Testis (tissue), 3 donors: Measurements from ENCODE around the gene PCNX1. TPM values are rescaled to one million over a fixed set of nuclear protein-coding genes. Genes with fewer than 3 reads are reported as not detected.

Experiments
- DNase-seq: peaks from one replicate; pipeline ENCODE4 v3.0.0-alpha.2; 2019
- H3K27ac ChIP-seq, 2 donors: fragments of 200-600 bp; sonication (generic); one replicate each; pipeline ENCODE4 v1.5.1; 2019
- H3K27me3 ChIP-seq: fragments of 200-600 bp; sonication (generic); one replicate; pipeline ENCODE4 v1.5.1; 2019
- H3K36me3 ChIP-seq: fragments of 200-600 bp; sonication (generic); one replicate; pipeline ENCODE4 v1.5.1; 2017; ENCODE audit warnings: low read depth; ENCODE audit errors: missing control alignments
- H3K4me1 ChIP-seq: fragments of 200-600 bp; sonication (generic); one replicate; pipeline ENCODE4 v1.5.1; 2019
- H3K4me3 ChIP-seq, 2 donors: fragments of 200-600 bp; sonication (generic); one replicate each; pipeline ENCODE4 v1.5.1; 2017 to 2019
- H3K9me3 ChIP-seq: fragments of 200-600 bp; sonication (generic); one replicate; pipeline ENCODE4 v1.5.1; 2017
- POLR2A ChIP-seq: fragments of 450-650 bp; IDR thresholded peaks from one replicate; pipeline ENCODE4 v1.6.1; 2017; ENCODE audit warnings: antibody characterized with exemption, mild to moderate bottlenecking, moderate library complexity
- WGBS, 2 donors: methylation state at CpG; one replicate each; pipeline ENCODE4 v1.1.5; 2018; 5-methylcytosine and 5-hydroxymethylcytosine counted together
- intact Hi-C: fragments of 100-400 bp; cut with DNase I; formaldehyde crosslinking; loops from one replicate; pipeline ENCODE4 v1.15.1; 2023; ENCODE audit warnings: low total_unique reads
- polyA plus RNA-seq: library from polyadenylated mRNA; stranded (reverse); fragments of 350-450 nt; fragmentation: Illumina TruSeq; extraction: RNeasy Lipid Tissue Mini Kit (QIAGEN cat#74804); gene quantifications from one replicate; pipeline ENCODE4 v1.2.3, GENCODE V29; 2014; ENCODE audit warnings: low read depth, low replicate concordance; ENCODE audit not compliant: insufficient read depth
- total RNA-seq, 2 donors: library from RNA; depleted of rRNA; stranded (reverse); fragments of >200 nt; gene quantifications; one replicate each; pipeline ENCODE4 v1.2.3, GENCODE V29; 2016
- TF ChIP-seq, protein P1 (sequence below), 3 experiments: fragments of 450-650 bp in 2 of 3; fragments of 200-600 bp in 1 of 3; sonication (generic) in 1 of 3; IDR thresholded peaks; one replicate each; pipeline ENCODE4 v1.5.1; 2016 to 2019; ENCODE audit warnings: antibody characterized with exemption in 3 of 3, mild to moderate bottlenecking in 2 of 3, moderate library complexity in 1 of 3

The PCNX1 gene
- total and polyA plus RNA-seq, 3 donors from 2014 or later, result 70.9 to 123 (median 105) TPM

DNA sequence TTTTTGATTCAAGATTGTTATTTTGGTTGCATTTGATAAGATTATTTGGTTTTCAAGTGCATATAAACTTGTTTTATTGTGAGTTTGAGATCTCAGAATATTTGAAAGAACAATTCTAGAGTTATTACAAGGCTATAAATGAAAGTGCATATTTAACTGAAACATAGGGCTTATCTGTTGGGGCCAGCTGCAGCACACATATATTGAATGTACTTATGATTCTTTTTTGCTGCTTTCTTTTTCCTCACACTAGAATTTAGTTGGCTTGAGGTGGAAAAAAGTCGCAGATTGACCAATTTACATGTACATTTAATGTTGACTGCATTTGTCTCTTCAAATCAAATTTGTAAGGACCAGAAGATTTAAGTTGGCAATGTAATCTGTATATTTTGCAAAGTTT, 88.0 kb downstream of the PCNX1 start:
- TF ChIP-seq, protein P1, sequence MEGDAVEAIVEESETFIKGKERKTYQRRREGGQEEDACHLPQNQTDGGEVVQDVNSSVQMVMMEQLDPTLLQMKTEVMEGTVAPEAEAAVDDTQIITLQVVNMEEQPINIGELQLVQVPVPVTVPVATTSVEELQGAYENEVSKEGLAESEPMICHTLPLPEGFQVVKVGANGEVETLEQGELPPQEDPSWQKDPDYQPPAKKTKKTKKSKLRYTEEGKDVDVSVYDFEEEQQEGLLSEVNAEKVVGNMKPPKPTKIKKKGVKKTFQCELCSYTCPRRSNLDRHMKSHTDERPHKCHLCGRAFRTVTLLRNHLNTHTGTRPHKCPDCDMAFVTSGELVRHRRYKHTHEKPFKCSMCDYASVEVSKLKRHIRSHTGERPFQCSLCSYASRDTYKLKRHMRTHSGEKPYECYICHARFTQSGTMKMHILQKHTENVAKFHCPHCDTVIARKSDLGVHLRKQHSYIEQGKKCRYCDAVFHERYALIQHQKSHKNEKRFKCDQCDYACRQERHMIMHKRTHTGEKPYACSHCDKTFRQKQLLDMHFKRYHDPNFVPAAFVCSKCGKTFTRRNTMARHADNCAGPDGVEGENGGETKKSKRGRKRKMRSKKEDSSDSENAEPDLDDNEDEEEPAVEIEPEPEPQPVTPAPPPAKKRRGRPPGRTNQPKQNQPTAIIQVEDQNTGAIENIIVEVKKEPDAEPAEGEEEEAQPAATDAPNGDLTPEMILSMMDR (IDR thresholded peaks at IDR 0.05), result no peak
- no peak for TF ChIP-seq POLR2A
- no peaks in the 10 kb centered on the region for H3K4me1 ChIP-seq
- no peaks in the 10 kb centered on the region for H3K36me3 ChIP-seq
- intact Hi-C loops, result no loop called here
- H3K4me3 ChIP-seq, result no peak overlapping the region
- no peak for DNase-seq
- no peaks in the 10 kb centered on the region for H3K9me3 ChIP-seq
- H3K27me3 ChIP-seq, result no peaks in the 10 kb centered on the region
- WGBS, 2 donors, result 91 to 94% methylated on average over 1 of the region's 1 CpG
- H3K27ac ChIP-seq, result no peak overlapping the region

DNA sequence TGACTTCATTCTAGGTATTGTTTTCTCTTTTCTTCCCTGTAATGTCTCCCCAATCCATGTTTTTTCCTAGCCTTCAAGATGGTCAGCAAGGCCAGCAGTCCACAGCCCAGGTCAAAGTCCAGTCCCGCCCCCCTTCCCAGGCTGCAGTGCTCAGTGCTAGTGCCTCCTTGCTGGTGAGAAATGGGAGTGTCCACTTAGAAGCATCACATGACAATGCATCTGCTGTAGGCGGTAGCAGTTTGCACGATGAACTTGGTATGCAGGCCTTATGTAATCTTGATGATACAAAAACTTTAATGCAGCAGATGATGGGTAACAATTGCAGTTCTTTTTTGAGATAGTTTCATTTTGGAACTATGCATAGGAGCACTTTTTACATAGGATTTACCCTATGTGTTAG, 88.4 kb downstream of the PCNX1 start:
- DNase-seq, result no peak
- Histone ChIP-seq H3K4me3 (no peak overlapping the region), H3K36me3 (no peaks in the 10 kb centered on the region), H3K27me3 (no peaks in the 10 kb centered on the region), H3K4me1 (no peaks in the 10 kb centered on the region), H3K9me3 (no peaks in the 10 kb centered on the region), H3K27ac (no peak overlapping the region)
- WGBS, 2 donors, result 90 to 93% methylated on average over 3 of the region's 3 CpGs
- TF ChIP-seq, protein P1 (IDR thresholded peaks at IDR 0.05), result no peak
- TF ChIP-seq POLR2A, result no peak
- intact Hi-C loops, result no loop called here

DNA sequence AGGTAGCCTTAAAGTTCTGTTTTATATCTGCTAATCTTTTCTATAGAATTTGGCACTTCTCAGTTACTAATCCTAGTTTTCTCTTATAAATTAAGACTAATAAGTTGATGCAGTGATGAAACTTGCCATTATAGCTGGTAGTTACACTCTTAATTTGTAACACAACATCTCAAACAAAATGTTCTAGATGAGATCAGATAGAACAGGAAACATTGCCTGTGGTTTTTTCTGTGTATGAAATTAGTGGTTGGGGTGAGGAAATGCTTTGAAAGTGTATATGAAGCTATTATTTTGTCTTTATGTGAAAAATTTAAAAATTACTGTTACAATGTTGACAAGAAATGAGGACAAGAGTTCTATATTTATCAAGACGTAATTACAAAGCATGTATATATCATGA, 91.9 kb downstream of the PCNX1 start:
- Histone ChIP-seq H3K36me3 (no peaks in the 10 kb centered on the region), H3K27ac (no peak overlapping the region), H3K9me3 (no peaks in the 10 kb centered on the region), H3K27me3 (no peaks in the 10 kb centered on the region), H3K4me1 (no peaks in the 10 kb centered on the region), H3K4me3 (no peak overlapping the region)
- TF ChIP-seq POLR2A, result no peak
- TF ChIP-seq, protein P1 (IDR thresholded peaks at IDR 0.05), result no peak
- WGBS, 2 donors, result 57 to 62% methylated on average over 1 of the region's 1 CpG
- DNase-seq, result no peak
- intact Hi-C loops, result no loop called here

DNA sequence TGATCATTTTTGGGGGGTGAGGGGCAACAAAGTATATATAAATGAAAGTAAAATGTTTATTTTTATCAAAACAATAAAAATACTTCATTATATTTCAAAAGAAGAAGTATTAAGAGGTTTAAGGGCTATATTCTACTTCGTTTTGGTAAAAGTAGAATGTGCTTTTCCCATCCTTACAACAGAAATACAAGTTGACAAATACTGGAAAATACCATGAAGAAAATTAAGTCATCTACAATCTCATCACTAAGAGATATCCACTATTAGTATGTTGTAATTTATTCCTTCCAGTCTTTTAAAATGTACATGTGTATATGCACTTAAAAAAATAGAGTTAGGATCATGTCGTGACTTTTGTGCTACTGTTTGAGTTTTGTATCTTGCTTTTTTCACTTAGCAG, 92.8 kb downstream of the PCNX1 start:
- H3K27me3 ChIP-seq, result no peaks in the 10 kb centered on the region
- no peak for DNase-seq
- no peaks in the 10 kb centered on the region for H3K36me3 ChIP-seq
- TF ChIP-seq, protein P1 (IDR thresholded peaks at IDR 0.05), result no peak
- no peak for TF ChIP-seq POLR2A
- no peak overlapping the region for H3K27ac ChIP-seq
- no peaks in the 10 kb centered on the region for H3K9me3 ChIP-seq
- intact Hi-C loops, result no loop called here
- H3K4me1 ChIP-seq, result no peaks in the 10 kb centered on the region
- 90 to 93% methylated on average over 2 of the region's 2 CpGs for WGBS, 2 donors
- H3K4me3 ChIP-seq, result no peak overlapping the region

DNA sequence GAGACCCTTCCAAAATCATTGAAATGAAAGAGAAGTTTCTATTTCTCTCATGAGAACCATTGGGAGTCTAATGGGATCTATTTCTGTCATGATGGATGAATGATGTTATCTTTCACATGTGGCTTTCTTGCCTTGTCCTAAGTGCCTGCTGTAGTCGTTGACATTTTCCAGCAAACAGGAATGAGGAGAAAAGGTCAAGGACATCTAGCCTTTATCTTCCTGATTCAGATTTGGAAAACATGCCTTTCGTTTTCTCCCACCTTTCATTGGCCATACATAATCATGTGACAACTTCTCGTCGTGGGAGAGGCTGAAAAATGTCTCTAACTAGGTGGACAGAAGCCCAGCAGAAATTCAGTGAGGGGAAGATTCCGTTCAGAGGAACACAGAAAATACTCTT, 94.5 kb downstream of the PCNX1 start:
- DNase-seq, result no peak
- no peak for TF ChIP-seq POLR2A
- TF ChIP-seq, protein P1 (IDR thresholded peaks at IDR 0.05), result no peak
- H3K4me3 ChIP-seq, result no peak overlapping the region

More for the DNA sequence above, 94.5 kb downstream of the PCNX1 start:
- Histone ChIP-seq H3K4me1 (no peaks in the 10 kb centered on the region), H3K27me3 (no peaks in the 10 kb centered on the region), H3K36me3 (no peaks in the 10 kb centered on the region), H3K27ac (no peak overlapping the region), H3K9me3 (no peaks in the 10 kb centered on the region)
- intact Hi-C loops, result no loop called here
- 44 to 52% methylated on average over 5 of the region's 5 CpGs for WGBS, 2 donors
